ENCODE data around the gene PCGF3.

Gene PCGF3

GRCh38 chr4:814312-814850 lies 108.7 kb downstream of the PCGF3 start:
- Mint-ChIP-seq H3K27me3 (peaks cover 58% of the 10 kb centered on the region), H3K4me3 (no peak overlapping the region), H3K4me1 (ENCODE audit: low read depth) (no peaks in the 10 kb centered on the region), H3K27ac (no peak overlapping the region), H3K36me3 (ENCODE audit: low read depth) (no peaks in the 10 kb centered on the region), H3K9me3 (no peaks in the 10 kb centered on the region)
- DNase-seq: no peak

GRCh38 chr4:815464-816146 lies 110.0 kb downstream of the PCGF3 start:
- H3K4me1 Mint-ChIP-seq (ENCODE audit: low read depth): no peaks in the 10 kb centered on the region
- no peak overlapping the region for H3K4me3 Mint-ChIP-seq
- no peaks in the 10 kb centered on the region for H3K36me3 Mint-ChIP-seq (ENCODE audit: low read depth)
- no peak overlapping the region for H3K27ac Mint-ChIP-seq
- H3K9me3 Mint-ChIP-seq: no peaks in the 10 kb centered on the region
- no peak for DNase-seq
- peaks cover 68% of the 10 kb centered on the region for H3K27me3 Mint-ChIP-seq

- DNase-seq: no peak
- H3K36me3 Mint-ChIP-seq (ENCODE audit: low read depth): no peaks in the 10 kb centered on the region
- H3K27ac Mint-ChIP-seq: no peak overlapping the region
- no peak overlapping the region for H3K4me3 Mint-ChIP-seq
- H3K27me3 Mint-ChIP-seq: peaks cover 79% of the 10 kb centered on the region
- no peaks in the 10 kb centered on the region for H3K4me1 Mint-ChIP-seq (ENCODE audit: low read depth)
- H3K9me3 Mint-ChIP-seq: no peaks in the 10 kb centered on the region
These were observed 112.7 kb downstream of the PCGF3 start for GRCh38 chr4:818106-818921.

- no peak overlapping the region for H3K27ac Mint-ChIP-seq
- DNase-seq: no peak
- no peaks in the 10 kb centered on the region for H3K4me1 Mint-ChIP-seq (ENCODE audit: low read depth)
- no peak overlapping the region for H3K4me3 Mint-ChIP-seq
- no peaks in the 10 kb centered on the region for H3K36me3 Mint-ChIP-seq (ENCODE audit: low read depth)
- H3K27me3 Mint-ChIP-seq: peaks cover 78% of the 10 kb centered on the region
- H3K9me3 Mint-ChIP-seq: no peaks in the 10 kb centered on the region
These were observed 114.0 kb downstream of the PCGF3 start for GRCh38 chr4:819401-820229.

All from activated T-cell treated with anti-CD3 and anti-CD28 coated beads, Interleukin-2, amount 50 U/mL, for 24 hours (primary cell).